WERI-Rb-1 (cell line): ENCODE results near the gene ERMARD.
A peak's percentile ranks its signal among the peaks of the same experiment; 100 is the strongest.

Experiments used
- DNase-seq: peaks from one replicate; pipeline ENCODE4 v3.0.0-alpha.2; 2020
- H3K27ac ChIP-seq: fragments of 250-450 bp; sonication (Bioruptor Pico); 2 replicates; pipeline ENCODE4 v1.5.1; 2020; ENCODE audit warnings: mild to moderate bottlenecking, moderate library complexity
- H3K27me3 ChIP-seq: fragments of 250-450 bp; sonication (Bioruptor Pico); 2 replicates; pipeline ENCODE4 v1.5.1; 2021; ENCODE audit warnings: mild to moderate bottlenecking, low read depth, moderate library complexity; ENCODE audit not compliant: insufficient read depth, severe bottlenecking
- H3K36me3 ChIP-seq: fragments of 250-450 bp; sonication (Bioruptor Pico); 2 replicates; pipeline ENCODE4 v1.5.1; 2020; ENCODE audit warnings: mild to moderate bottlenecking, moderate library complexity
- H3K4me3 ChIP-seq: 2 replicates; pipeline ENCODE4 v1.5.1; 2011; ENCODE audit warnings: low read depth, mild to moderate bottlenecking, control low read depth, low read length
- H3K9me3 ChIP-seq: fragments of 250-450 bp; sonication (Bioruptor Pico); 2 replicates; pipeline ENCODE4 v1.5.1; 2021; ENCODE audit warnings: mild to moderate bottlenecking, moderate library complexity; ENCODE audit not compliant: severe bottlenecking
- CTCF ChIP-seq: IDR thresholded peaks from 2 replicates; pipeline ENCODE4 v1.5.1; 2011; ENCODE audit warnings: low read depth, mild to moderate bottlenecking, control low read depth, inconsistent platforms, low read length

Gene ERMARD

GRCh38 chr6:169809386-169809785 is 58.0 kb downstream of the ERMARD start:
- TF ChIP-seq CTCF = no peak
- DNase-seq = no peak
- H3K27ac ChIP-seq = no peak overlapping the region

GRCh38 chr6:169810066-169810989 is 58.9 kb downstream of the ERMARD start:
- H3K27me3 ChIP-seq = no peaks in the 10 kb centered on the region
- TF ChIP-seq CTCF = no peak
- H3K9me3 ChIP-seq = peaks cover 3% of the 10 kb centered on the region
- peak overlapping the region; percentile 26 for H3K4me3 ChIP-seq
- H3K36me3 ChIP-seq = no peaks in the 10 kb centered on the region
- no peak overlapping the region for H3K27ac ChIP-seq
- DNase-seq = peak; percentile 63

More at GRCh38 chr6:169809386-169809785, 58.0 kb downstream of the ERMARD start:
- Histone ChIP-seq H3K36me3 (no peaks in the 10 kb centered on the region), H3K27me3 (no peaks in the 10 kb centered on the region), H3K4me3 (no peak overlapping the region), H3K9me3 (no peaks in the 10 kb centered on the region)

- Histone ChIP-seq H3K27me3 (no peaks in the 10 kb centered on the region), H3K36me3 (no peaks in the 10 kb centered on the region), H3K27ac (no peak overlapping the region), H3K9me3 (peaks cover 7% of the 10 kb centered on the region), H3K4me3 (no peak overlapping the region)
- no peak for TF ChIP-seq CTCF
- DNase-seq = no peak
Measured at GRCh38 chr6:169811072-169811471, 59.6 kb downstream of the ERMARD start.

- H3K9me3 ChIP-seq = peaks cover 7% of the 10 kb centered on the region
- no peak for TF ChIP-seq CTCF
- H3K4me3 ChIP-seq = no peak overlapping the region
- no peaks in the 10 kb centered on the region for H3K27me3 ChIP-seq
- H3K36me3 ChIP-seq = no peaks in the 10 kb centered on the region
- DNase-seq = no peak
- H3K27ac ChIP-seq = no peak overlapping the region
Measured at GRCh38 chr6:169811521-169812256, 60.3 kb downstream of the ERMARD start.

GRCh38 chr6:169812257-169812644 is 60.8 kb downstream of the ERMARD start:
- DNase-seq = no peak
- TF ChIP-seq CTCF = no peak
- Histone ChIP-seq H3K27me3 (no peaks in the 10 kb centered on the region), H3K9me3 (peaks cover 9% of the 10 kb centered on the region), H3K27ac (no peak overlapping the region), H3K4me3 (no peak overlapping the region), H3K36me3 (no peaks in the 10 kb centered on the region)
